ENCODE data around the gene CRELD2. TPM values are rescaled to one million over a fixed set of nuclear protein-coding genes. Genes with fewer than 3 reads are reported as not detected.

Gene CRELD2
- total RNA-seq, 1 donor: 13.6 TPM

DNA sequence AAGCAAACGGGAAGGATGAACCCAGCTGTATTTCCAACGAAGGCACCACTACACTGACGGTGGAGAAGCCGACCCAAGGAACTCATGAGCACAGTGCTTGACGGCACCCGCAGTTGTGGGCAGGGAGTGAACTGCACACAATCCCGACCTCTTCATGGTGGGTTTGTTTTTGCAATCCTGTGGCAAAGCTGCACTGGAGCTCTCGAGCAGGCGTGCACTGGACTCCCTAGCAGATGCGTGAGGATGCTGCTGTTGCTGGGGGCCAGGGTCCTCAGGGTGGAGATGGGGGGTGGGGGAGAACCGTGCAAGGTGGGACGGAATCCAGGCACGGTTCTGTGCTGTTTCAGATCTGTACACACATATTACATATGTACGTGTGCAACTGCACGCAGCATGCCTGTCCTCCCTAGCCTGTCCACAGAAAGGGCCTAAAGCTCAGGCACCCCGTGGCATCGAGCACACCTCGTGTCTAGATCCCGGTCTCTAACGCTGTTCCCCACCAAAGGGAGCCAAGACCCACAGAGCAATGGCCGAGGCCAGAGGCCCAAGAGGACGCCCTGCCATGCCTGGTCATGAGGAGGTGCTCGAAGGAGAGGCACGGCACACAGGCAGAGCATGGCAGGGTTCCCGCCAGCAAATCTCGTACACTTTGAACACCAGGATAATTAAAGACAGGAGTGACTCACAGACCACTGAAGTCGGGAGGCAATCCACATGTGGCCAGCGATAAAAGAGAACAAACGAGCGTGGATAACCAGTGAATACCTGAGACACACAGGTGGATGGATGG lies 17.8 kb upstream of the CRELD2 start:
- Histone ChIP-seq H3K4me1 (ENCODE audit: insufficient read depth, low read length) (no peaks in the 10 kb centered on the region), H3K4me3 (ENCODE audit: low read length) (no peak overlapping the region), H3K9me3 (ENCODE audit: low read depth, low read length) (no peaks in the 10 kb centered on the region), H3K27me3 (ENCODE audit: insufficient read depth, low read length) (no peaks in the 10 kb centered on the region)

GRCh38 chr22:49901457-49901856 lies 17.0 kb upstream of the CRELD2 start:
- Histone ChIP-seq H3K4me3 (ENCODE audit: low read length) (no peak overlapping the region), H3K9me3 (ENCODE audit: low read depth, low read length) (no peaks in the 10 kb centered on the region), H3K4me1 (ENCODE audit: insufficient read depth, low read length) (no peaks in the 10 kb centered on the region), H3K27me3 (ENCODE audit: insufficient read depth, low read length) (no peaks in the 10 kb centered on the region)

GRCh38 chr22:49903322-49904039 lies 15.0 kb upstream of the CRELD2 start:
- H3K9me3 ChIP-seq (ENCODE audit: low read depth, low read length): no peaks in the 10 kb centered on the region
- no peaks in the 10 kb centered on the region for H3K27me3 ChIP-seq (ENCODE audit: insufficient read depth, low read length)
- H3K4me1 ChIP-seq (ENCODE audit: insufficient read depth, low read length): no peaks in the 10 kb centered on the region
- no peak overlapping the region for H3K4me3 ChIP-seq (ENCODE audit: low read length)

DNA sequence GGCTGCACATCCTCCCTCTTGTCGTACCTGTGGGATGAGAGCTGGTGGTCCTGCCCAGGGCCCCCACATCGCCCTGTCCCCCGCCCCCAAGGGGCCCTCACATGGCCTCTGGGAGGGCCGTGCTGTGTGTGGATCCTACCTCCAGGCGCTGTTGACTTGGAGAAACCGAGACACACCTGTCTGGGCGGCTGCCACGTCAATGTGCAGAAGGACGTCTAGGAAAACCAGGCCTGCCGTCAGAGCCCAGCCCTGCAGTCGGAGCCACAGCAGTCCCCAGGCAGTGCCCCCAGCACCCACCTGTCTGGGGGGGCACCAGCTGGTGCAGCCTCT lies 14.4 kb upstream of the CRELD2 start:
- Histone ChIP-seq H3K4me1 (ENCODE audit: insufficient read depth, low read length) (no peaks in the 10 kb centered on the region), H3K4me3 (ENCODE audit: low read length) (no peak overlapping the region), H3K27me3 (ENCODE audit: insufficient read depth, low read length) (no peaks in the 10 kb centered on the region), H3K9me3 (ENCODE audit: low read depth, low read length) (no peaks in the 10 kb centered on the region)

GRCh38 chr22:49905465-49905864 lies 13.0 kb upstream of the CRELD2 start:
- H3K27me3 ChIP-seq (ENCODE audit: insufficient read depth, low read length): no peaks in the 10 kb centered on the region

GRCh38 chr22:49906071-49906798 lies 12.2 kb upstream of the CRELD2 start:
- Histone ChIP-seq H3K4me3 (ENCODE audit: low read length) (no peak overlapping the region), H3K27me3 (ENCODE audit: insufficient read depth, low read length) (no peaks in the 10 kb centered on the region), H3K9me3 (ENCODE audit: low read depth, low read length) (no peaks in the 10 kb centered on the region), H3K4me1 (ENCODE audit: insufficient read depth, low read length) (no peaks in the 10 kb centered on the region)

More at GRCh38 chr22:49905465-49905864, 13.0 kb upstream of the CRELD2 start:
- H3K4me3 ChIP-seq (ENCODE audit: low read length): no peak overlapping the region
- H3K9me3 ChIP-seq (ENCODE audit: low read depth, low read length): no peaks in the 10 kb centered on the region
- no peaks in the 10 kb centered on the region for H3K4me1 ChIP-seq (ENCODE audit: insufficient read depth, low read length)

DNA sequence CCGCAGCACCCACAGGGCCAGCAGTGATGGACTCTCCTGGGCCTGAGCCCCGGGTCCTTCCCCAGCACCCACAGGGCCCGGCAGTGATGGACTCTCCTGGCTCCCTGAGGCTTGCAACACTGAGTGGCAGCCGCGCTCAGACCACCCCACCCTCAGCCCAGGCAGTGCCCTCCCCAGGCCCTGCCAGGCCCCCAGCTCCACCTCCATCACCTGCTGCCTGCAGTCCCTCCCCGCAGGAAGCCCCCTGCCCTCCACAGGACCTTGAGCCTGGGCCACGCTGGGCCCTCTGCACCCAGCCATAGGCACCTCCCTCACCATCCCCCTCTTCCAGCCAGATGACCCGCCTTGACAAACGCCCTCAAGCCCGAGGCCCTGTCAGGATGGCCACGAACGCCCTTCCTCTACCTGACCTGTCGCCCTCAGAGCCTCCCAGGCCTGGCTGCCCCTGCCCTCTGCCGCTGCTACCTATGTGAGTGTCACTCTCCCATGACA lies 11.6 kb upstream of the CRELD2 start:
- Histone ChIP-seq H3K4me1 (ENCODE audit: insufficient read depth, low read length) (no peaks in the 10 kb centered on the region), H3K4me3 (ENCODE audit: low read length) (no peak overlapping the region), H3K9me3 (ENCODE audit: low read depth, low read length) (no peaks in the 10 kb centered on the region), H3K27me3 (ENCODE audit: insufficient read depth, low read length) (no peaks in the 10 kb centered on the region)

DNA sequence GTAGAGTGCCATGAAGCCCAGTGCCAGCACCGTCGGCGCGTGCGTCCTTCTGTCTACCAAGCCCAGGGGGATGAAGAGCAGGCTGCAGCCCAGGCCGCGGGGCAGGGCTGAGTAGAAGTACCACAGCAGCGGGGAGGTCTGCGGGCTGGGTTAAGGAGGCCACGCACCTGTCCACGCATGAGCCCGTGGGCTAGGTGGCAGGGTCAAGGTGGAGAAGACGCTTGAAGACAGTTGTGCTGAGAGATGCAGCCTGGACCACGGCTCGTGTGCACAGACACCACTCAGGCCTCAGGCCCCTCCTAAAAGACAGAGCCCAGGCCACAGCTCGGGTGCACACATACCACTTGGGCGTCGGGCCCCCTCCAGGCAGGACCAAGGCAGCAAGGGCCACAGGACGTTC lies 10.6 kb upstream of the CRELD2 start:
- Histone ChIP-seq H3K9me3 (ENCODE audit: low read depth, low read length) (no peaks in the 10 kb centered on the region), H3K4me3 (ENCODE audit: low read length) (no peak overlapping the region), H3K4me1 (ENCODE audit: insufficient read depth, low read length) (no peaks in the 10 kb centered on the region), H3K27me3 (ENCODE audit: insufficient read depth, low read length) (no peaks in the 10 kb centered on the region)

DNA sequence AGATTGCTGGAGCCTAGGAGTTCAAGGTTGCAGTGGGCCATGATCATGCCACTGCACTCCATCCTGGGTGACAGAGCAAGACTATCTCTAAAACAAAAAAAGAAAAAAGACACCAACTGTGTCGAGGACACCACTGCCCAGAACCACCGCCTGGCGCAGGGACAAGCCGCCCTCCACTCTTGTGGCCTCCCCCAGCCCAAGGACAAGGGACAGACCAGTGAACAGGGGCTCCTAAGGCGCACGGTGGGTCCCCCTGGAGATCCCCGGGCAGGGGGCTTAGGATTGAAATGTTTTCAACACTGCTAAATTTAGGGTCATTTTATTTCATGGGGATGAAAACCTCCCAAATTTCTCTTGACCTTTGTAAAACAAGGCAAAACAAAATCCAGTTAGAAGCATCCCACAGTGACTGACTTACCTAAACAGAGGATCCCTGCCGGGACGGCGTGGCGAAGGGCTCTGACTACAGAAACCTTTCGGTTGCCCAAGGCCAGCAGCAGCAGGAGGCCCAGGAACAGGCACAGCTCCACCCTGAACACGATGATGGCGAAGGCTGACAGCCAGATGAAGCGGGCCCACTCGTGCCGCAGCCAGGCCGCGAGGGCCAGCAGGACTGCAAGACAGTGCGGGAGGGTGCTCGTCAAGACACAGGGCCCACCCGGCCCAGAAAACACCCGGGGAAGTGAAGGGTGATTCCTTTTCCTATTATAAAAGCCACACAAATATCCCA lies 8.8 kb upstream of the CRELD2 start:
- H3K4me3 ChIP-seq (ENCODE audit: low read length): no peak overlapping the region
- H3K27me3 ChIP-seq (ENCODE audit: insufficient read depth, low read length): no peaks in the 10 kb centered on the region
- no peaks in the 10 kb centered on the region for H3K4me1 ChIP-seq (ENCODE audit: insufficient read depth, low read length)
- H3K9me3 ChIP-seq (ENCODE audit: low read depth, low read length): no peaks in the 10 kb centered on the region

GRCh38 chr22:49910229-49911155 lies 7.9 kb upstream of the CRELD2 start:
- no peak overlapping the region for H3K4me3 ChIP-seq (ENCODE audit: low read length)
- no peaks in the 10 kb centered on the region for H3K27me3 ChIP-seq (ENCODE audit: insufficient read depth, low read length)
- H3K4me1 ChIP-seq (ENCODE audit: insufficient read depth, low read length): no peaks in the 10 kb centered on the region
- no peaks in the 10 kb centered on the region for H3K9me3 ChIP-seq (ENCODE audit: low read depth, low read length)

DNA sequence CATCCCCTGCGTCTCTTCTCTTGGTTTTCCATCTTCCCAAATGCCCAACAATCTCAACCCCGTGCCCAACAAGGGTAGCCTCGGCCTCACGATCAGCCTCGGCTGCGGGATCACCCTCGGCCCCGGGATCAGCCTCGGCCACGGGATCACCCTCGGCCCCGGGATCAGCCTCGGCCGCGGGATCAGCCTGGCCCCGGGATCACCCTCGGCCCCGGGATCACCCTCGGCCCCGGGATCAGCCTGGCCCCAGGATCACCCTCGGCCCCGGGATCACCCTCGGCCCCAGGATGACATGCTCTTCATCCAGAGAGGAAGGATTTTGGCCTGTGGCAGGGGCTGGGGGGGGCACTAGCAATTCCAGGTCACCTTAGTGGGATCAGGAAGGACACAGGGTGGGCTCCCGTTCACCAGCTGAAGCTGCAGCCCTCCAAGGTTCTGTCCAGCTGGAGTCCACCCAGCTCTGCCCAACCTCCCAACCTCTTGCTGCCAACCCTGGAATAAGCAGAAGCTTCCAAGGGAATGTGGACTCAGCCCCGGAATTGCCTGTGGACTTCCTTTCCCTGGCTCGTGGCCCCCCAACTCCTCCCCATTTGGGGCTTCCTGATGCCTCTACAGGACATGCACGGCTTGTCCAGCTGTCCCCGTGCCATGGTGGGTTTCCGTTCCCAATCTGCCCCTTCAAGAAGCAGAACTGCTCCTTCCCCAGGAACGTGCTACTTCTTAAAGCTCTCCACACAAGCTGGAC lies 6.4 kb upstream of the CRELD2 start:
- H3K9me3 ChIP-seq (ENCODE audit: low read depth, low read length): no peaks in the 10 kb centered on the region
- H3K4me1 ChIP-seq (ENCODE audit: insufficient read depth, low read length): peaks cover 1% of the 10 kb centered on the region
- no peak overlapping the region for H3K4me3 ChIP-seq (ENCODE audit: low read length)
- no peaks in the 10 kb centered on the region for H3K27me3 ChIP-seq (ENCODE audit: insufficient read depth, low read length)

GRCh38 chr22:49913026-49913425 lies 5.4 kb upstream of the CRELD2 start:
- Histone ChIP-seq H3K9me3 (ENCODE audit: low read depth, low read length) (no peaks in the 10 kb centered on the region), H3K4me1 (ENCODE audit: insufficient read depth, low read length) (peaks cover 11% of the 10 kb centered on the region)

DNA sequence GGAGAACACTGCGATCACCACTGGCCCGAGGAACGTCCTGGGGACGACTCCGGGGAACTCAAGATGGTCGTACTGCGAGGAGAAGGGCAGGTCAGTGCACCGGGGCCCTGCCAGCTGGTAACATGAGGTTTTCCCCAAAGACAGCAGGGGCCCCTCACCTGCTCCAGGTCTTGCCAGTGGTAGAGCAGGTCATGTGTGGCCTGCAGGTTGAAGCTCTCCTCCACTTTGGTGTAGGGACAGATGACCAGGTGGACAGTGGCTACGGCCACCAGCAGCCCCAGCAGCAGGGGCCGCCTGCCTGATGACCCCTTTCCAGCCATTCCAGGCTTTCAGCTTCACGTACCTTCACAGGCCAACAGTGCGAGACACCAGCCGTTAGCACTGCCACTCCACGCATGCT lies 5.0 kb upstream of the CRELD2 start:
- Histone ChIP-seq H3K27me3 (ENCODE audit: insufficient read depth, low read length) (no peaks in the 10 kb centered on the region), H3K4me1 (ENCODE audit: insufficient read depth, low read length) (peaks cover 11% of the 10 kb centered on the region), H3K9me3 (ENCODE audit: low read depth, low read length) (no peaks in the 10 kb centered on the region), H3K4me3 (ENCODE audit: low read length) (no peak overlapping the region)

More at GRCh38 chr22:49913026-49913425, 5.4 kb upstream of the CRELD2 start:
- no peak overlapping the region for H3K4me3 ChIP-seq (ENCODE audit: low read length)
- H3K27me3 ChIP-seq (ENCODE audit: insufficient read depth, low read length): no peaks in the 10 kb centered on the region

Measured in mononuclear cell (primary cell).